Vagina (tissue), 2 donors: ENCODE data around the gene PPFIBP2.

Source experiments
- CTCF ChIP-seq, 3 experiments: fragments of 450-650 bp in 2 of 3; fragments of 200-600 bp in 1 of 3; sonication (generic) in 1 of 3; IDR thresholded peaks; one replicate each; pipeline ENCODE4 v1.5.1; 2017 to 2019; ENCODE audit warnings: antibody characterized with exemption in 3 of 3, mild to moderate bottlenecking in 2 of 3, moderate library complexity in 2 of 3
- POLR2A ChIP-seq, 2 donors: fragments of 450-650 bp; IDR thresholded peaks; one replicate each; pipeline ENCODE4 v1.6.1; 2017; ENCODE audit warnings: antibody characterized with exemption in 2 of 2, mild to moderate bottlenecking in 2 of 2, moderate library complexity in 2 of 2

GRCh38 chr11:7492253-7492652, 21.5 kb upstream of the PPFIBP2 start:
- TF ChIP-seq CTCF (IDR thresholded peaks at IDR 0.05) (no peak), POLR2A (IDR thresholded peaks at IDR 0.05) (no peak)
